ENCODE results near the gene XYLT1.

GRCh38 chr16:17424771-17425170, 46.0 kb downstream of the XYLT1 start:
- TF ChIP-seq POLR2A (IDR thresholded peaks at IDR 0.05): no peak
- no peak for TF ChIP-seq CTCF (IDR thresholded peaks at IDR 0.05)

Measured in esophagus squamous epithelium (tissue), 4 donors.